Measurements from ENCODE around the gene CHAF1B.
"Not testable (repeated sequence)": the region's sequence is repeated elsewhere in the genome, so short reads cannot be mapped to it uniquely, and the experiment has no call there.

Gene CHAF1B

DNA sequence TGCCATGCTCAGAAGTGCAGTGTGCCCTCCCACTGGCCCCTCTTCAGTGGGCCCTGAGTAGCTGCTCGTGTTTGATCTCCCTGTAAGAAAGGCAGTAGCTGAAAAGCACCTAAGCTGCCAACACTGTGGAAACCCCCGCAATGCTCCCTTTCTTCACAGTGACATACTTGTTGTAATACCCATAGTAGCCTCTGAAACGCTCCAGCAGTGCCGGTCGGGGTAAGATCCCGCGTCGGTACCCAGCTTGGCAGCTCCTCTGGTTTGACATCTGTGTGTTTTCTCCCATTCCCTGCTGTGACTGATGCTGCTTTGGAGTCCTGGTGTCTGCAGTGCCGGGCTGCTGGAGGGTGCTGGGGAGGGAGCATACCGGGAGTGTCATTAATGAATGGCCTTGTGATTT is 3.6 kb downstream of the CHAF1B start:
- DNase-seq (ENCODE audit: low read depth), result no peak

GRCh38 chr21:36391649-36392048 is 6.5 kb downstream of the CHAF1B start:
- DNase-seq (ENCODE audit: low read depth), result not testable (repeated sequence)

GRCh38 chr21:36395353-36396111 is 10.3 kb downstream of the CHAF1B start:
- DNase-seq (ENCODE audit: low read depth), result no peak

DNA sequence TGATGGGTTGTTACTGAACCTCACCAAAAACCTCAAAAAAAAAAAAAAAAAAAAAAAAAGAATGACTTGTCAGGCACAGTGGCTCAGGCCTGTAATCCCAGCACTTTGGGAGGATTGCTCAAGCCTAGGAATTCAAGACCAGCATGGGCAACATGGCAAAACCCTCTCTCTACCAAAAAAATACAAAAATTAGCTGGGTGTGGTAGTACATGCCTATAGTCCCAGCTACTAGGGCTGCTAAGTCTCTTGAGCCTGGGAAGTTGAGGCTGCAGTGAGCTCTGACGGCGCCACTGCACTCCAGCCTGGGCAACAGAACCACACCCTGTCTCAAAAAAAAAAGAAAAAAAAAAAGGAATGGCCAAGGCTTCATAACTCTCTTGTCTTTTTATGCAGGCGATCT is 11.1 kb downstream of the CHAF1B start:
- DNase-seq (ENCODE audit: low read depth), result no peak

DNA sequence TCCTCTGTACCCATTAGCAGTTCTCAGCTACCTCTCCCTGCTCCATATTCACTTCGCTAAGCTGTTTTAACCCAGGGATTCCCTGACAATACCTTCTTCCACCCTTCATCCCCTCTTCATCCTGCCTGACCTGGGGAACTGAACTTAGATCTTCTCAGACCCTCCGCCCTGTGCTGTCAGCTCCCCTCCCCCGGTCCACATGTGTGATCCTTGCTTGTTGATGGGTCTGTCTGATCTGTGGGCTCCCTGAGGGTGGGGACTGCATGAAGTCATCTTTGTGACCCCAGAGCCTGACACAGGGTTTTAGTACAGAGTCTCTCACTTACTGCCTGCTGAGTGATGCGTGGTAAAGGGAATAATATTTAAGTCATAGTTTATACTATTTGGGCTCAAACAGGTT is 11.8 kb downstream of the CHAF1B start:
- DNase-seq (ENCODE audit: low read depth), result no peak

DNA sequence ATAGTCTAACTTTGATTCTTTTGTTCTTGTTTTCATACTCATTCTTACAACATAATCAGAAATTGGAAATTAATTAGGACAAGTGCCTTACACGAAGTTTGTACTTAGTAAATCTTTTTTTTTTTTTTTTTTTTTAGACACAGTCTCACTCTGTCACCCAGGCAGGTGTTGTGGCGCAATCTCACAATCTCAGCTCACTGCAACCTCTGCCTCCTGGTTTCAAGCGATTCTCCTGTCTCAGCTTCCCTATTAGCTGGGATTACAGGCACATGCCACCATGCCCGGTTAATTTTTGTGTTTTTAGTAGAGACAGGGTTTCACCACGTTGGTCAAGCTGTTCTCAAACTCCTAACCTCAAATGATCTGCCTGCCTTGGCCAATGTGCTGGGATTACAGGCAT is 12.4 kb downstream of the CHAF1B start:
- no peak for DNase-seq (ENCODE audit: low read depth)

DNA sequence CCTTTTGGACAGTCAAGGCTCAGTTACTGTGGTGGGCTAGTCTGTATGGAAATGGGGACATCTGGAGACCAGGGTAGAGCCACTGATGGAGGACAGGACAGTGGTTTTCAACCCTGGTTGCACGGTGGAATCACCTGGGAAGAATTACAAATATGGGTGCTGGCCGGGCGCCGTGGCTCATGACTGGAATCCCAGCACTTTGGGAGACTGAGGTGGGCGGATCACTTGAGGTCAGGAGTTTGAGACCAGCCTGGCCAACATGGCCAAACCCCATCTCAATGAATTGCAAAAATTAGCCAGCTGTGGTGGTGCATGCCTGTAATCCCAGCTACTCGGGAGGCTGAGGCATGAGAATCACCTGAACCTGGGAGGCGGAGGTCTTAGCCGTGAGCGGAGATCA is 14.5 kb downstream of the CHAF1B start:
- not testable (repeated sequence) for DNase-seq (ENCODE audit: low read depth)

- no peak for DNase-seq (ENCODE audit: low read depth)
Measured at GRCh38 chr21:36400719-36401118, 15.5 kb downstream of the CHAF1B start.

GRCh38 chr21:36402339-36402738 is 17.1 kb downstream of the CHAF1B start:
- DNase-seq (ENCODE audit: low read depth), result no peak

DNA sequence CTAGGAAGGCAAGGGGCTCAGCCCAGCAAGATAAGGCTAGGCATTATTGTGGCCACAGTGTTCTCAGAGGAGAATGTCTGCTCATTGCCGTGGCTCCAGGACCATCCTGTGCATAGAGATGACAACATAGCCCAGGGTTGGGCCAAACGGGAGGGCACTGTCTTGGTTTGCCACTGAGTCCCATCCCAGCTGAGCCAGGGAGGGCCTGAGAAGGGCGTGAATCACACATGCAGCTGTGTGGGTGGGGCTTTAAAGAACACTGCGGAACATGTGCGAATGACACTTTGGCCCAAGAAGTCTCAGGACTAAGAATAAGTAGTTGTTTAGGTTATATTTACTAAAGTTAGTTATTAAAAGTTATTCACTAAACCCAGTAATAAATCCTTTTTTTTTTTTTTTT is 18.5 kb downstream of the CHAF1B start:
- no peak for DNase-seq (ENCODE audit: low read depth)

DNA sequence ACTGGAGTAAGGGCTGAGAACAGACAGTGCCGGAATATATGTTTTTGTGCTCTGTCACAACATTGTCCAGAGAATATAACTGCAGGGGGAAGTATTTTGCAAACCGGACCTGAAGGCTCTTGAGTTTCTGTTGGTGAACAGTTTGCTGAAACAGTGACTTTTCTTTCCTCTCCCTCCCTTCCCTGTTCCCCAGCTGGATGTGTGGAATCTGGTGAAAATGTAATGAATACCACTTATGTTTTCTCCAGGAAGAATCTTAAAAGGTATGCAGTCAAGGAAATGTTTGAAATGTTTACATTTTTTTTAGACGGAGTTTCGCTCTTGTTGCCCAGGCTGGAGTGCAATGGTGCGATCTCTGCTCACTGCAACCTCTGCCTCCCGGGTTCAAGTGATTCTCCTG is 23.4 kb downstream of the CHAF1B start:
- DNase-seq (ENCODE audit: low read depth), result no peak

DNA sequence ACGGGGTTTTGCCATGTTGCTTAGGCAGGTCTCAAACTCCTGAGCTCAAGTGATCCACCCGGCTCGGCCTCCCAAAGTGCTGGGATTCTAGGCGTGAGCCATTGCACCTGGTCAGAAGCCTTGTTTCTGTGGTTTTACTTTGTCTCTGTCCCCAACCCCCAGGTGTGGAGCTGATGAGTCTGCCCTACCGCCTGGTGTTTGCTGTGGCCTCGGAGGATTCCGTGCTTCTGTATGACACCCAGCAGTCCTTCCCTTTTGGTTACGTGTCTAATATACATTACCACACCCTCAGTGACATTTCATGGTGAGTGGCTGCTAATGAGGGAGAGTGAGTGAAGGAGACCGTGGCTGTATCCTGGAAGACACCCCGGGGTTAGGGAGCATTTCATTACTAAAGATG is 26.1 kb downstream of the CHAF1B start:
- no peak for DNase-seq (ENCODE audit: low read depth)

GRCh38 chr21:36412916-36413315 is 27.7 kb downstream of the CHAF1B start:
- no peak for DNase-seq (ENCODE audit: low read depth)

DNA sequence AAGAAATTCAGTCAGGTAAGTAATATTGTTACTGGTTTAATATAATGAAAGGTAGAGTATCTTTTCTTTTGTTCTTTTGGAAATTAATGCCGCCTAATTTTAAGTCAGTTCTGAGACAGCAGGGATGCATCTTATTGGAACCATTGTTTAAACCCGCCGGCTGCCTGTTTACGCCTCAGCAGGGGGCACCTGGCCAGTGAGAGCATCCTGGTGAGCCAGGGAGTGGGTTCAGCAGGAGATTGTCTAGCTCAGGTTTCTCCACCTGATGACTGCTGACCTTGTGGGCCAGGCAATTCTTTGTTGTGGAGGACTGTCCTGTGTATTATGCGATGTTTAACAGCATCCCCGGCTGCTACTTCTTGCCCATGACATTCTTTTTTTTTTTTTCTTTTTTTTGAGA is 30.2 kb downstream of the CHAF1B start:
- no peak for DNase-seq (ENCODE audit: low read depth)

DNA sequence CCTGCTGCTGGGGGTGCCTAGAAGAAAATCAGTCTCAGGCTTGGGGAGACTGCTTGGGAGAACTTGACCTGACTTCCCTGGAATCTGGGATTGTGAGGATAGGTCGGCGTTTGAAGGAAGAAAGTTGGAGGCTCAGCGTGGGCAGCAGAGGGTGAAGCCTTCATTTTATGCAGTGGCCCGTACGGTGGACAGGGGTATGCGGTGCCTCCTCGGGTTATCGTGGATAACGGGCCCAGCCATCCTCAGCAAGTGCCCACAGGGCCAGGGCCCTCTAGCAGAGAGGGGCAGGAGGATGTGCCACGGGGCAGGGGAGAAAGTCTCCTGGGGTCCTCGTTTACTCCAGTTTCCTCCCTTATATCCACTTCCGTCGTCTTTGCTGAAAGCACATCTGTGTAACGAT is 34.0 kb downstream of the CHAF1B start:
- DNase-seq (ENCODE audit: low read depth), result no peak

GRCh38 chr21:36419996-36420395 is 34.8 kb downstream of the CHAF1B start:
- no peak for DNase-seq (ENCODE audit: low read depth)

DNA sequence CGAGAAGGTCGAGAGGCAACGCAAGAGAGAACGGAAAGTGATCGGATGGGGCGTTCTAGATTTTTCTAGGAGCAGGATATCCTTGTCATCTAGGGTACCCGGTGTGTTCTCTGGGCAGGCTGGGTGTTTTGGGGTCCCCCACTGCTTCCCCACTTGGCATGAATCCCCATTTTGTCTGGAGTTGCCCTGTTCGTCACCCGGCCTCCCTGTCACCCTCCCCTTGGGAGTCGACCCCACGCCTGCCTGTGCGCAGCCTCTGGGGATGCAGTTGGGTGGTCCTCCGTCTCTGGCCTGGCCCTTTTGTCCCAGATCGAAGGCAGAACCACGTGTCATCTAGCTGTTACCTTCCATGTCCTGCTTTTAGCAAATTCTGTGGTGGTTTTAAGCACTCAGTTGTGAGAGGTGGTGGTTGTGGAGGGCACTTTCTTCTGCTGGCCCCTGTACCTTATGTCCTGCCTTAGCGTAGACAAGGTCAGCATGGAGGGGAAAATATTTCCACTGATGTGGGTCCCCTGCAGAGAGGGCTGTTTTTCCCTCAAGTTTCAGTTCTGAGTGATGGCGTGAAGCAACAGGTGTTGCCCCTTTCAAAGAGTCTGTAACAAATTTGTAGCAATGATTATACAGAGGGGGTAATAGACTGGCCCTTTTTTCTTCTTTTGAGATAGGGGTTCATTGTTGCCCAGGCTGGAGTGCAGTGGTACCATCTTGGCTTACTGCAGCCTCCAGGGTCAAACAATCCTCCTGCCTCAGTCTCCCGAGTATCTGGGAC is 35.6 kb downstream of the CHAF1B start:
- DNase-seq (ENCODE audit: low read depth), result no peak

GRCh38 chr21:36422279-36423098 is 37.3 kb downstream of the CHAF1B start:
- no peak for DNase-seq (ENCODE audit: low read depth)

GRCh38 chr21:36423771-36424433 is 38.7 kb downstream of the CHAF1B start:
- DNase-seq (ENCODE audit: low read depth), result no peak

DNA sequence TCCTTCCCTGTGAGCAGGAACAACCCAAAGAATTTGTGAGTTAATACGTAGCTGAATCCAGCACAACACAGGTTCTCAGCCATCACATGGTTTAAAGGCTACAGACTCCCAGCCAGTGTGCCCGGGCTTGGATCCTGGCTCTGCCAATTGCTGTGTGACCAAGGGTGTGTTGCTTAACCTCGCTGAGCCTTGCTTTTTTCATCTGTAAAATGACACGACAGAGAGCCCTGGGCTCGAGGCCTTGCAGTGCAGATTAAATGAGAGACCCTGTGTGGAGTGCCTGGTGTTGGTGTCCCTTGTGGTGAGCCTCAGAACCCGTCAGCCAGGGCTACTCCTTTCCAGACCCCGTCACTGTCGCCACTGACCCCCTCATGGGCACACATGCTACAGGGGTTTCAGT is 39.4 kb downstream of the CHAF1B start:
- no peak for DNase-seq (ENCODE audit: low read depth)

- no peak for DNase-seq (ENCODE audit: low read depth)
Measured at GRCh38 chr21:36425286-36425685, 40.1 kb downstream of the CHAF1B start.

- no peak for DNase-seq (ENCODE audit: low read depth)
Measured at GRCh38 chr21:36427502-36427901, 42.3 kb downstream of the CHAF1B start.
